ENCODE measurements around the gene PTPN5.
A peak's percentile ranks its signal among the peaks of the same experiment; 100 is the strongest.

PTPN5 gene

DNA sequence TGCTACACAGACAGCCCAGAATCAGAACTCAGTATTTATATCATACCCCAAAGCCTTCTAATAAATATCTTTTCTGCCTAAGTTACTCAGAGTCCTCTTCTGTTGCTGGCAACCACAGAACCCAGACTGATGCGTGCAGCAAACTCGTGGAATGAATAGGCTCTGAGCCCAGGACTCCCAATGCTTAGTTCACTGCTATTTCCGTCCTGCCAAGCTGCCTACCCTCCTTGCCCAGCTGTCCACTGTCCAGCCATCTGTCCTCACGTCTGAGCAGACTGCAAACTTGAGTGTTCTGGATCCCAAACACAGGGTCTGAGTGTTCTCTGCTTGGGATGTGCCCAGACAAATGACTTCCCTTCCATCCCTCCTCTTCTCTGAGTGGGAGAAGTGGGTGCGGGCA, 19.4 kb downstream of the PTPN5 start:
- DNase-seq: no peak

DNA sequence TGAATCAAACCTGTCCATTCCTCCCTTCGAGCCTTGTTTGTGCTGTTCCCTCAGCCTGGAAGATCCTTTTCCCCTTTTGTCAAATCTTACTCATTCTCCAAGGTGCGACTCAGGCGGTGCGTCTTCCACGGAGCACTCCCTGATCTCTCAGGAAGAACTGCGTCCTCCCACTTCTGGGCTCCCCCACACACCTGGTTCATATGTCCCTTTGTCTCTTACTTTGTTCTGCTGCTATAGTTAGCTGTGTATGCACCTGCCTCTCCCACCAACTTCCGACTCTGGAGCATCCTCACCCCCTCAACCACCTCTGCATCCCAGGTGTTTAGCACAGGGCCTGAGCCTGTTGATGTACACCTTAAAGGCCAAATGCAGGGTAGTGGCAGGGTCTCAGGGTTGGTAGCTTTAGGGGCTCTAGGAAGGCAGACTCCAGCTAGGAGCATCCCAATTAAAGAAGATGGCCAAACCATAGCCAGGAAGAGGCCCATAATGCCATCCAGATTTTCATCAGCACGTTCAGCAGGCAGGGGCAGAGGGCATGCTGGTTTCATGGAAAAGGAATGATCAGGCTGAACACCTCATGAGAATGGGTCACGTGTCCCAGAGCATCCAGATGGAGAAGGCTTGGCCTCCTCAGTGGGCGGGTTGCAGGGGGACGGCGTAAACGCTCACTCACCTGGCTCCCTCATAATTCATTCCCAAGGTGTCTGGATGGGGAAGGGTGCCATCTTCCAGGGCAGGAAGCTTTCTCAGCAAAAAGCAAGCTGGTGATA, 20.1 kb downstream of the PTPN5 start:
- no peak for DNase-seq

DNA sequence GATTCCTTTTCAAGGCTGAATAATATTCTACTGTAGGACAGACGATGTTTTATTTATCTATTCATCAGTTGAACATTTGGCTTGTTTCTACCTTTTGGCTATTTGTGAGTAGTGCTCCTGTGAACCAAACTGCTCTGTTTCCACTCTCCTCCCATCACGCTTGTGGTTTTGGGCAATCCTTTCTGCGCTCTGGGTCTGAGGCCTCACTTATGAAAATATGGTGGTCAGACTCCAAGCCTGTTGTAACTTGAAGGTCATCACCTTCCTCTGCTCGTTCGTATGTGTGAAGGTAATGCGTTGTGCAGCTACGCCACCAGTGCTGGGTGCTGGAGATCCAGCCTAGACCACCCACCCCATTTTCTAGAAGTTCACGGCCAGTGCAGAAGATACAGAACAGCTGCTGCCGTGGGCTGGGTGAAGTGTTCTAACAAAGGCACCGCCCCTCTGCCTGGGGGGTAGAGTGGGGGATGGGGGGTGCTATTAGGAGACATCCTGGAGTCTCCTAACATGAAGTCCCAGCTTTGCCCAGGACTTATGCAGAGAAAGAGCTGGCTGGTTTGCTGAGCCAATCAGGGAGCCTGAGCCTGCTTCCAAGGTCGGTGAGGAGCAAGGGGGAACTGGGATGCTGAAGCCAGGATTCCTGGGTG, 21.0 kb downstream of the PTPN5 start:
- DNase-seq: no peak

DNA sequence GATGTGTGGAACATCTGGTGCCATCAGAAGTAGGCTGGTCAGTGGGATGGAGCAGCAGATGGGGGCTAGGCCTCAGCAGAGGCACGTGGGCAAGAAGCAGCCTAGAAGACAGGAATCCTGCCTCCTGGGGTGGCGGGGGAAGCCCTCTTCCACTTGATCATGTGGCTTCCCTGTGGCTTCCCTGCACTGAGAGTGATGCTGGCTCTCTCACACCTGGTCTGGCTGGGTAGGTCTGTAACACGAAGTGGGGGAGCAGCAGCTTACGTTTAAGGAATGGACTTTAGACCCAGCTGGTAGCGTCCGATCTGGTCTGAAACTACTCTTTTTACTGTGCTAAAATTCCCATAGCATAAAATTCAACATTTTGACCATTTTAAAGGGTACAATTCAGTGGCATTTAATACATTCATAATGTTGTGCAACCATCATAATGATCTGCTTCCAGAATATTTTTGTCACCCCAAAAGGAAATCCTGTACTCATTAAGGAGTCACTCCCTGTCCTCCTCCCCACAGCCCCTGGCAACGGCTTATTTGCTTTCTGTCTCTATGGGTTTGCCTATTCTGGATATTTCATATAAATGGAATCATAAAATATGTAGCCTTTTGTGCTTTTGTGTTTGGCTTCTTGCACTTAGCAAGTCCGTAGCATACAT, 21.7 kb downstream of the PTPN5 start:
- no peak for DNase-seq

DNA sequence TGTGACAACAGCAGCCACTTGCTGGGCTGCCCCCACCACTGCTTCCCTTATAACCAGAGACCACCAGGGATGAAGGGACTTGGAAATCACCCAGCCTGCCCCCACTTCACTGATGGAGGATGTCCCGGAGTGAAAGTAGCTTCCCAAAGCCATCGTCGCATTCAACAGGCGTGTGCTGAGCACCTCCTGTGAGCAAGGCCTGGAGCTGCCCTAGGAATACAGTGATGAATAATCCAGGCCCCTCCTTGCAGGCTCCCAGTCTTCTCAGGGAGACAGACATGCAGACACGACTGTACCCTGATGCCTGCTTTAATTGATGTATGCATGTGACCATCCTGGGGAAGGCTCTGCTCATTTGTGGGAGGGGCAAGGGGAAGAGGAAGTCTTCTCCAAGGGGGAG, 22.6 kb downstream of the PTPN5 start:
- no peak for DNase-seq

DNA sequence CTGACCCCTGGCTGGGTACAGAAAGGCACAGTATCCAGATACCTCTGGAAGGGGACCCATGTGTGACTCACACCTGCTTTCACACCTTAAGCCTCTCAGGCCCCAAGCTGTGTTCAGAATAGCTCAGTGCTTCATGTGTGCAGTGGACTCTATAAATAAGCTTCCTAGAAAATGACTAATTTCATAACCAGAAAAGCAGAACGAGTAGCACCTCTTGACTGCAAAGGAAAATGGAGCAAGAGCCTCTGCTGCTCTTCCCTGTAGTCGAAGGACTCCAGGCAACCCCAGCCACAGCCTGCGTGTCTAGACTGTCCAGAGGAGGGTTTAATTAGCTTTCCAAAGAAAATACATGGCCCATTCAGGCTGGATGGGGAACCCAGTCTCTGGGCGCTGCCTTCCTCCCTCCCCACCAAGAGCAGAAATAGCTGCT, 23.1 kb downstream of the PTPN5 start:
- DNase-seq: peak; percentile 27

DNA sequence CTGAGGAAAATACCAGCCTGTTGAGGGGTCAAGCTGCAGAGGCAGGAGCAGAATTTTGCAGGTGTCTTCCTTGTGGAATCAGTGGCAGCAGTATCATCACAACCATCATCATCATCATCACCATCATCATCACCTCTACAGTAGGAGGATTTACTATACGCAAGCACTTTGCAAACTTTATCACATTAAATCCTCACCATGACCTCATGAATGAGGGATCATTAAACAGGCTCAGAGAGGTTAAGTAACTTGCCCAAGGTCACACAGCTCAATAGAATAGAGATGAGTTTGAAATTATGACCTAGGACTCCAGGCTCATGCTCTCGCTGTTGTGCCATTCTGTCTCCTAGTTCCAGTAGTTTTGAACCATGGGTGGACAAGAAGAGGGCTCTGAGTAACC, 25.6 kb downstream of the PTPN5 start:
- no peak for DNase-seq

DNA sequence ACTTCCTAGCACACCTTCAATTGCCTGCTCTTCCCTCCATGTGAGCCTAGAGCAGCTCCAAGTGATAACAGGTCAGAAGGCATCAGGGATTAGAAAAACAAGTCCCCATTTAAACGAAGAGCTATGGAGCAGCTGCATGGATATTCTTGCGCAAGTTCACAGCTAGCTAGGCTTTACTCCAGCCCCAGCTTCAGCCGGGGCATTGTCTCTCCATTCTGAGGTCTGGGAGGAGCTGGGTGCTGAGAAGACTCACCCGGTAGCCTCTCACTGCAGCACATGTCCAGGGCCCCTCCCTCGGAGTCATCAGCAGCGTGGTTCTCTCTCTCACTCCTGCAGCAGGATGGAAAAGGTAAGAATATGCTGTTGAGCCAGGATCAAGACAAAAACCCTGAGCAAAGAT, 26.0 kb downstream of the PTPN5 start:
- no peak for DNase-seq

DNA sequence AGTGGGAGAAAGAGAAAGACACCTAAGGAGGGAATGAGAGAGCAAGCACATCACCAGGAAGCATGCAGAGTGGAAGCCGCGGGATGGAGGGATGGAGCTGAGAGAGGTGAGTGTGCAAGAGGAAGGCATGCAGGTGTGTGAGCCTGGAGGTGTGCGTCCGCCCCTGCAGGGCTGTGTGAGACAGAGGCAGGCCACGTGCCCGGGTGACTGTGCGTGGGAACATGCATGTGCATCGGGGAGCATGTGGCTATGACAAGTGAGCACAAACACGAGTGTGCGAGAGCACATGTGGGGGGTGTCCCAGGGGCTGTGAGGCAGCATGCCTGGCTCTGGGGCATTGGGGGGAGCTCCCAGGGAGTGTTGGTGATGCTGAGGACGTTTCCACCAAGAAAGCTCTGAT, 29.9 kb downstream of the PTPN5 start:
- DNase-seq: no peak

DNA sequence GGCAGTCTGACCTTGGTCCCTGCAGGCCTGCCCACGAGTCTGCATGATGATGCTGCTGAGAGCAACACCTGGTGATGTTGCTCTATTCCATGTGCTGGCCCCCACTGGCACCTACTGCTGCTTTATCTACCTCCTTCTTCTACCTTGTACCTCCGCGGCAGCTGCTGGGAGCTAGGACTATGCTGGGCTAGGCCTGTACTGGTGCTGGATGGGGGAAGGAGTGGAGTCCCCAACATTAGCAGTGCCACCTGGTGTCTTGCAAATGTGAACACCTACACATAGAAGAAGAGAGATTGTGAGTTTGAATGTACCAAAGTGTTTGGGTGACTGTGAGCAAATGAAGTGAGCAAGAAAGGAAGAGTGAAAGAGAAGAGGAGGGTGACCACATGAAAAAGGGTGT, 30.5 kb downstream of the PTPN5 start:
- no peak for DNase-seq

DNA sequence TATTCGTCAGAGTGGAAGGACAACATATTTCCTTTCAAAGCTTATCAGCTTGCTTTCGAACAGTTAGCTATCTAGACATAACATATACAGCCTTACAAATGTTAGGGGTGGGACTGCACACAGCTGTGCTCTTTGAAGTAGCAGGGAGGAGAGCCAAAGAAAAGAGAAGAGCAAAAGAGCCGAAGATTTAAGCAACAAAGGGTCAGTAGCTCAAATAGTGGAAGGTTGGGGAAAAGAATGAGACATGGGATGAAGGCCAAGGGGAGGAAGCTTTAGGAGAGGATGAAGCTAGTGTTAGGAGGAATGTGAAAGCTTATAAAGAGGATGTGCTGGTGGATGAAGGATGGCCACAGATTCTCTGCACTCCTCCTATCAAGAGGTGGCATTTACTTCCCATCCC, 33.8 kb downstream of the PTPN5 start:
- no peak for DNase-seq

DNA sequence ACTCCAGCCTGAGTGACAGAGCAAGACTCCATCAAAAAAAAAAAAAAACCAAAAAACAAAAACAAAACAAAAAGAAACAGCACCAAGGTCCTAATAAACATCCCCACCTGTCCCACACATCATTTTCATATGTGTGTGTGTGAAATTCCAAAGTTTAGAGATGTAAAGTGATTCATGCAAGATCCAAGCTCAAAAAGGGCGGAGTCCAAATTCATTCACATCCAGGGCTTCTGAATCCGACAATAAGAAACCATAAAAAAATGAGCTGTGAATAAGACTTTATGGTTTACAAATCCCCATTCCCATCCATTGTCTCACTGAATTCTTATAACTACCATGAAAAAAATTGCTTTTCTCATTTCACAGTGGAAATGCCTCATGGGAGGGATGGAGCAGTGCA, 34.7 kb downstream of the PTPN5 start:
- DNase-seq: no peak

DNA sequence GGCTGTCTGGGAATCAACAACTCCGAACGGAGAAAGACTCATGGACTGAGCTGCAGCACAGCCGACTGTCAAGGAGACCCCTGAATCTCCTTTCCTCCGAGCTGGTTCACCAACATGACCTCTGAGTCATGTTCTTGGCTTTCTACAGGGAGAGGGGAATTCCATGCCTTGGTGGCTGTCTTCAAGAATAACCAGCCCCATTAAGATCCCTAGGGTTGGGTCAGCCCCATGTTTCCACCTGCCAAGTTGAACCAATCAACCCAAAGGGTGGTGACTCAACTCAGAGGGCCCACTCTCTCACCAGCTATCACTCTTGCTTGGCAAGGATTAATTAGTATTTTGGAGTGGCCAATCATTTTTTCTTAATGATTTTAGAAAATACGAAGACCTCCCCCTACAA, 37.3 kb downstream of the PTPN5 start:
- no peak for DNase-seq

DNA sequence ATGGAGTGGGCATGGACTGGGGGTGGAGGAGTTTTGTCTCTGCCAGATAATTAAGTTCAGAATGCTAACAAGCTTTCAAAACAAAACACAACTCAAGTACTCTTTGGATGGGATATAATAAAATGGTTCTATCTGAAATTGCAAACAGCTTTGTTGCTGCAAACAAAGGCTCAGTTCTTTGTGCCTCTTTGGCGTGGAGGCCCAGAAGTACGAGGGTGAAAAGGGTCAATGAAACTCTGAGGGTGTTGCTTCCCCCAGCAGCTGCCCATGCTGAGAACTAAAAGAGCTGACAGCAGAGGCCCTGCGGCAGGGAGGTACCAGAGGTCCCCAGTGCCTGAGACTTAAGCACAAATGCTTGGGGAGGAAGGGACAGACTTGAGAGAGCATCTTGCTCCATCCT, 39.1 kb downstream of the PTPN5 start:
- no peak for DNase-seq

DNA sequence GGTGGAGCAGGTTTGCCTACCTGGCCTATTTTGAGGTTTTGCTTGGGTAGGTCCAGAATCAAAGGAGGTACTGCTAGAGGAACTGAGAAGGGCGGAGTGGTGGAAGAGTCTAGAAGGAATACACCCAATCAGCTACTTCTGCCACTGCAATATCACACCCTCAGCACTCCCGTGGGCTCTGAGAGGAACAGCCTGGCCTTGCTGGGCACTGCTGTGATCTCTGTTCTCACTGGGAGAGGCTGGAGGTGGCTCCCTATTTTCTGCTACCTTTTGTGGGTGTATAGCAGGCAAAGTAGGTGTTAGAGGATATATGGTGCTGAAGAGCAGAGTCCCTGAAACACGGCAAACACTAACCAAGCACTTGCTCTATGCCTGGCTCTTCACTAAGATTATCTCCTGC, 40.7 kb downstream of the PTPN5 start:
- no peak for DNase-seq

DNA sequence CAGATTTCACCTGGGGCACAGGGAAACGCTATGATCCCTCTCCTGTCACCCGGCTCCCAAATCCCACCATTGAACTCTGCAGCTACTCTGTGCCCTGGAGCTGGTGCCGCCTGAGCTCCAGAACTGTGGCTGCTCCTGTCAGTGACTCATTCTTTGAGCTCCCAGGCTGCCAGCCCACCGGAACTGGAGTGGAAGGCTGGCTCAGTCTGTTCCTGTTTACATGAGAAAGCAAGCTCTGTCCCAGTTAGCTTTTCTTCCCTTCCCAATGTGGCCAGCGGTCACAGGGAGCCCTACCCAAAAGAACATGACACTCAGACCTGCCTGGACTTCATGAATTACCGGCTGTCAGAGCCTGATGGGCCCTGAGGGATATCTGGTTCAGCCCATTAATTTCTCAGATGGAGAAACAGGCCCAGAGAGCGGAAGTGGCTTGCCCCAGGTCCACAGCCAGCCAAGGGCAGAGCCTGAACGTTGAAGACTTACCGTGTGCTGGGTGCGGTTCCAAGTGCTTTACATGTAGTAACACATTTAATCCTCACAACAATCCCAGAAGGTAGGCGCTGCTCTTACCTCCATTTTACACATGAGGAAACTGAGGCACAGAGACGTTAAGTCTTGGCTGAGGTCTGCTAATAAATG, 41.8 kb downstream of the PTPN5 start:
- DNase-seq: peak; percentile 55

DNA sequence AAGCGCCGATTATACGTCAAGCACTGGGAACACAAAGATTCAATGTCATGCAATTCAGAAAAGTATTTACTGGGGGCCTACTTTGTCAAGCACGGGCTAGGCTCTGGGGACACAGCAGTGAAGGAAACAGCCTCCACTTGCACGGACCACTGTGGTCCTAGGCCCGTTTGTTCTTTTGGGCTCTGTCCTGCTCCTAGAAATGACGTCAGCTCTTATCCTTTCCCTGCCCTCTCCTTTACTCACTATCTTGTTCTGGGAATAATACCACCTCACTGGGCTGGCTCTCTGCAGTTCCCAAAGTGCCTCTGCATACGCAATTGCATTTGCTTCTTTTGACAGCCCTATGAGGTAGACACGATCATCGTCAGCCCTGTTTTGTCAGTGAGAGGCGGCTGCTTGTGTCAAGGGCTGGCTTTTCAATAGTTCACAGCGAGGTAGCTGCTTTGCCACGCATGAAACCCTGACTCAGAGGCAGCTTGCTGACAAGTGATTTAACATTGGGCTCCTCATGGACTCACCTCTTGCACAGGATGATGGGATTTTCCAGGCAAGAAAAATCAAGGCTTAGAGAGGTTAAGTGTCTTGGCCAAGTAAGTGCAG, 42.7 kb downstream of the PTPN5 start:
- no peak for DNase-seq

DNA sequence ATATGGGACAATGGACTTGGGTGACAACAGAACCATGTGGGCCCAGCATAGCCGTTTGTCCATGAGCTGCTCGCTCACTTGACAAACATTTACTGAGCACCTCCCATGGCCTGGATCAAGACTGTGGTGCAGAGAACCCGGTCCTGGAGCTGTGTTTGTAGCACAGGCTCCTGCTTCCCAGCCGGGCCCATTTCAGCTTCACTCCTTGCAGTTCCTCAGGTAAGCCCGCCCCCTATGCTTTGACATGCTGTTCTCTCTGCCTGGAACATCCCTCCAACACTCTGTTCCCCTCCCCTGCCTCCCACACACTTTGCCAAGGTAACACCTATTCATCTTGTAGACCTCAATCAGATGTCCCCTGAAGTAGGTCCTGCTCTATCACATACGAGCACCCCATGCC, 46.3 kb downstream of the PTPN5 start:
- DNase-seq: no peak

DNA sequence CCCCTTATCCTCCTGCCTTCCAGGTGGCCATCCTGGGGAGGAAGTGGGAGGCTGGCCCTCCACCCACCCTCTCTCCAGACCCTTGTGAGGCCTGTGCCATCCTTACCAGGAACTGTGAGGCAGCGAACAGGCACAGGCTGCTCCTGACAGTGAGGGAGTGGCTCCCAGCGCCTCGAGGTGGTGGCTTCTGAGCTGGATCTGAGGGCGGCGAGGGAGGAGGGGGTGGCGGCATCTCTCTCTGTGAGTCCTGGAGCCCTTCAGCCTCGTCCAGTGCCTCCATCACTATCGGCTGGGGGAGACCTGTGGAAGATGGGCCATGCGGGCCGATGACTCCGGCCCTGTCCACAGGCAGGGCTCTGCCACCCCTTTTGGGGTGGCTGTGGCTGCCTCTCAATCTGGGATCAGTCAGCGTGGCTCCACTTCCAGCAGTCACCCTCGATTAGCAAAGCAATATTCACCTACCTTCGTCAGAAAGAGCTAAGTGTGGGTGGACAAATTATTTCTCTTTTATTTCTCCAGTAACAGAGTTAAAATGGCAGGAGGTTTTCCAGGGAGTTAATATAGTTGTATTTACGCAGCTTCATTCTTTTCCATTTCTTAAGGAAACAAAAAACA, 47.6 kb downstream of the PTPN5 start:
- no peak for DNase-seq

DNA sequence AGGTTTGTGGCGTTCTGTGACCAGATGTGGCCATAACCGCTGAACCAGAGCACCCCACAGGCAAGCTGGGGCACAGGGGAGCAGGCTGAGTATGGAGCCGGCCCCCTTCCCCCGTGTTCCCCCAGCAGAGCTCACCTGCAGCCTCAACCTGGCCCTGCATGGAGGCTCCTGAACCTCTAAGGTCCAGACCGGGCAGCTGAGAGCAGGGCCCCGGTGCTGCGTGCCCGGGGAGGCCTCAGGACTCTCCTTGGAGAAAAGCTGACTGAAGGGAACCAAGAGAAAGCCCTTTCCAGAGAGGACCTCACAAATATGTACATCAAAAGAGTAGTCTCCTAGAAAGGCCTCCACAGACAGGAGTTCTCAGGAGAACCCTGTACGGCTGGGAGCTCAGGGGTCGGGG, 48.2 kb downstream of the PTPN5 start:
- DNase-seq: no peak

DNA sequence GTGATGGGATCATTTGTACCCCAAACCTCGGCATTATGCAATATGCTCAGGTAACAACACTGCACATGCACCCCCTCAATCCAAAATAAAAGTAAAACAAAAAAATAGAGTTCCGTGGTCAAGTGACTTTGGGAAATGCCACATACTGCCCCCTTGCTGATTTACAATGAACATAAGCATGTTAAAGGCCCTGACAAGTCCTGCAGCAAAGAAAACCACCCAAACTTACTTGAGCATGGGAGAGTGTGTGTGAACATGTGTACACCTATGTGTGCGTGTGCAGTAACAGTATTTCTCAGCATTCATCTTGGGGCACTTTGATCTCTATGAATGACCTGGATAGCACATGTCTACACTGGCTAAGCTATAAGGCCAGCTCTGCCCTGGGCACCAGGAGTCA, 49.8 kb downstream of the PTPN5 start:
- no peak for DNase-seq

DNA sequence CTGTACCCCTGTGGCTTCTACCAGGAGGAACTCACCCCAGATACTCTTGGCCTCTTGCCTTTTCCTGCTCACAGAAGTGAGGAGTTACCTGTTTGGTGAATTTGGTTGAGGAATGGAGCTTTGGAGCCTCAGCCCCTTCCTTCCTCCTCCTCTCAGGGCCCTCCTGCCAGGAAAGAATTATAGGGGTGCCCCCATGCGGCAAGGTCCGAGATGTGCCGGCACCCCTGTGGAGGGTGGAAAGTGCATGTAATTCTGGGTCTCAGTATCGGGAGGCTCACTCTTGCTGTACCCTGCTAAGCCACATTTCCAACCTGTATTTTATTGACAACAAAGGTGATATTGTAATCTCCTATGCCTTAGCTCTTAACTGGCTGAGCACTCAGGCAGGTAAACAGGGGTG, 51.9 kb downstream of the PTPN5 start:
- DNase-seq: no peak

DNA sequence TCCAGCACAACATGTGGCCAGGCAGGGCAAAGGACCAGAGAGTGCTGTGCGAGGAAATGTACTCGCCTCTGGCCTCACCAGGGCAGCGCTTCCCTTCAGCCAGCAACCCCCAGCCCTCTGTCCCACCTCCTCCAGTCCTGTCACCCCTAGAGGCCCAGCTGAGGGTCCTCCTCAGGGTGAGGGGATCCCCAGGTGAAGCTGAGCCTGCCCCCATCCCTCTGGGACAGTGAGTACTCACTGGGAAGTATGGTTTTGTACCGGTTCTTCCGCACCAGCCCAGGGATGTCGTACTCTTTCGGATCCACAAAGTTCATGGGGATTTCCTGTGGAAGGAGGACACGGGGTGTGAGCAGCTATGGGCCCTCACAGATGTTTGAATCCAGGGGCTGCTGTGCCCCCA, 54.0 kb downstream of the PTPN5 start:
- no peak for DNase-seq
